ENCODE data around the gene SHROOM3.

SHROOM3 gene

DNA sequence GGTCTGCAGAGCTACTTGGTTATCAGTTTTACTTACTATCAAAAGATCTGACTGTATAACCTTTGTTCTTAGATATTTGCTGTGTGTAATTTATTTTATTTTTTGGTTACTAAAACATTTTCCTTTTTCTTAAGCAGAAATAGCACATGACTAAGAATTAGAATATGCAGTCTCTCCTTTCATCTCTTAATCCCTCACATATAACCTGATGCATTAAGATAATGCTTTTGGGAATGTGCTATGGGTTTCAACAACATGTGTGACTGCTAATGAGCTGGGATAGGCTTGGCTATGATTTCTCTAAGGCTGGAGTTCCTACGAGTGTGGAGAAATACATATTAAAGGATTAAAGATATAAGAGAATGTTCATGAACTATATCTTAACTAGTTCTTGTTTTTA lies 41.5 kb downstream of the SHROOM3 start:
- H3K27me3 ChIP-seq (ENCODE audit: control insufficient read depth, insufficient read depth, low read length) = no peaks in the 10 kb centered on the region
- H3K9ac ChIP-seq (ENCODE audit: low read depth, low read length) = no peak overlapping the region
- H3K27ac ChIP-seq (ENCODE audit: low read depth, low read length) = no peak overlapping the region
- H3K9me3 ChIP-seq (ENCODE audit: control insufficient read depth, insufficient read depth, low read length) = peaks cover 5% of the 10 kb centered on the region; the same call in 1 of the 2 replicates
- no peaks in the 10 kb centered on the region for H3K36me3 ChIP-seq (ENCODE audit: control insufficient read depth, insufficient read depth, low read length)
- H3K4me1 ChIP-seq (ENCODE audit: control insufficient read depth, insufficient read depth, low read length) = no peaks in the 10 kb centered on the region; the same call in 1 of the 2 replicates
- no peak overlapping the region for H3K4me3 ChIP-seq (ENCODE audit: low read depth, low read length)

DNA sequence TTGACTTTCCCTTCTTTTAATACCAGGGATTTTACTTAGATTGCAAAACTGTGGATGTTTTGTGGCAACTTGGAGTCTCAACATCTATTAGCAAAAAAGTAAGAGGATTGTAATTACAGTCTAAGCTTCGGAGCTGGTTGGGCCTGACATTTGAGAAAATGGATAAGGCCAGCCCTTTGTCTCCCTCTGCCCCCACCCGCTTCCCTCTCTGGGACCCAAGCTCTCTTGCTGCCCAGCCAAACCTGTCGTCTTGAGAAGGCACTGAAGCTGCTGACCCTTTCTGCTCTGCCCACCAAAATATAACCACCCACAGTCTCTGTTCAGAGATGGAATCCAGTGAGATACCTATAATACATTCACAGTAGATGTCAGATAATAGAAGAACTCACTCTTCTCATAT lies 49.6 kb downstream of the SHROOM3 start:
- H3K27ac ChIP-seq (ENCODE audit: low read depth, low read length) = peak overlapping the region; percentile 85
- no peak overlapping the region for H3K9ac ChIP-seq (ENCODE audit: low read depth, low read length)
- no peaks in the 10 kb centered on the region for H3K36me3 ChIP-seq (ENCODE audit: control insufficient read depth, insufficient read depth, low read length)
- H3K27me3 ChIP-seq (ENCODE audit: control insufficient read depth, insufficient read depth, low read length) = no peaks in the 10 kb centered on the region
- no peak overlapping the region for H3K4me3 ChIP-seq (ENCODE audit: low read depth, low read length)
- no peaks in the 10 kb centered on the region for H3K9me3 ChIP-seq (ENCODE audit: control insufficient read depth, insufficient read depth, low read length)
- H3K4me1 ChIP-seq (ENCODE audit: control insufficient read depth, insufficient read depth, low read length) = peaks cover 28% of the 10 kb centered on the region

DNA sequence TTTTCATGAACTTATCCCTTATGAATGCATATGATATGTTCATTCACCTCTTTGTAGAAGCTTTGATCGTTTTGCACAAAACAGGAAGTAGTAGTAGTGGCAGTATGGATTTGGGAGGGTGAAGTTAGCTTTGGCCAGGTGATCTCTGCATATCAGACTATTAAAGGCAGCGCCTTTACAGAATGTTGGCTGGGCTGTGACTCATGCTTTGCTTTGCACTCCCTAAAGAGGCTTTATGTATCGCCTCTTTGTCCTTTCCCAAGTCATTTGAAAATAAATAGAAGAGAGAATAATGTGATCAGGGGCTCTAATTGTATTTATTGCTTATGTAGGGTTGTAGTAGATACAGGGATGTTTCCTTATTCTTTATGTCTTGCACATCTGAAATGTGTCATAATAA lies 50.4 kb downstream of the SHROOM3 start:
- peak overlapping the region; percentile 38; the same call in 1 of the 2 replicates for H3K4me3 ChIP-seq (ENCODE audit: low read depth, low read length)
- peak overlapping the region; percentile 85 for H3K27ac ChIP-seq (ENCODE audit: low read depth, low read length)
- no peaks in the 10 kb centered on the region for H3K36me3 ChIP-seq (ENCODE audit: control insufficient read depth, insufficient read depth, low read length)
- no peaks in the 10 kb centered on the region for H3K27me3 ChIP-seq (ENCODE audit: control insufficient read depth, insufficient read depth, low read length)
- peaks cover 28% of the 10 kb centered on the region for H3K4me1 ChIP-seq (ENCODE audit: control insufficient read depth, insufficient read depth, low read length)
- H3K9me3 ChIP-seq (ENCODE audit: control insufficient read depth, insufficient read depth, low read length) = no peaks in the 10 kb centered on the region
- no peak overlapping the region; the same call in 1 of the 2 replicates for H3K9ac ChIP-seq (ENCODE audit: low read depth, low read length)

DNA sequence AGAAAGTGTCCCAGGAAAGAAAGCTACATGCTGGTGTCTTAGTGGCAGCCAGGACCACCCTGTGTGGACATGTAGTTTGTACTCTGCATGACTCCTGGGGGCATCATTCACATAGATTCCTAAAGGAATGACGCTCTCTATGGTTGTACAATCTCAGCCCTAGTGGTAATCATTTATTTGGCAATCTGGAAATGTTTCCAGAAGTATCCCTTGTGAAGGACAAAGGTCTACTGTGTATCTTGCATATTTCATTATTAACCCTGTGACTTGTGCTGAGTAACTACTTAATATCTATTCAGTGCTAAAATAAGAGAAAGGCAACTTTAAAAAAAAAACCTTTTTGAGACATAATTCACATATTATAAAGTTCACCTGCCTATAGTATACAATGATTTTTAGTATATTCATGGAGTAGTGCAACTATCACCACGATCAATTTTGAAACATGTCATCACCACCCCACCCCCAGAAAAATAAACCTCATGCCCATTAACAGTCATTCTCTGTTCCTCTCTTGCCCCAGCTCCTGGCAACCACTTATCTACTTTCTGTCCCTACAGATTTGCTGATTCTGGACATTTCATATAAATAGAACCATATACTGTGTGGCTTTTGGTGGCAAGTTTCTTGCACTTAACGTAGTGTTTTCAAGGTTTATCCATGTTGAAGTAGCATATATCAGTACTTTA lies 51.7 kb downstream of the SHROOM3 start:
- Histone ChIP-seq H3K27ac (ENCODE audit: low read depth, low read length) (no peak overlapping the region), H3K9ac (ENCODE audit: low read depth, low read length) (no peak overlapping the region), H3K36me3 (ENCODE audit: control insufficient read depth, insufficient read depth, low read length) (no peaks in the 10 kb centered on the region), H3K27me3 (ENCODE audit: control insufficient read depth, insufficient read depth, low read length) (no peaks in the 10 kb centered on the region), H3K4me1 (ENCODE audit: control insufficient read depth, insufficient read depth, low read length) (peaks cover 28% of the 10 kb centered on the region), H3K4me3 (ENCODE audit: low read depth, low read length) (no peak overlapping the region), H3K9me3 (ENCODE audit: control insufficient read depth, insufficient read depth, low read length) (no peaks in the 10 kb centered on the region)

DNA sequence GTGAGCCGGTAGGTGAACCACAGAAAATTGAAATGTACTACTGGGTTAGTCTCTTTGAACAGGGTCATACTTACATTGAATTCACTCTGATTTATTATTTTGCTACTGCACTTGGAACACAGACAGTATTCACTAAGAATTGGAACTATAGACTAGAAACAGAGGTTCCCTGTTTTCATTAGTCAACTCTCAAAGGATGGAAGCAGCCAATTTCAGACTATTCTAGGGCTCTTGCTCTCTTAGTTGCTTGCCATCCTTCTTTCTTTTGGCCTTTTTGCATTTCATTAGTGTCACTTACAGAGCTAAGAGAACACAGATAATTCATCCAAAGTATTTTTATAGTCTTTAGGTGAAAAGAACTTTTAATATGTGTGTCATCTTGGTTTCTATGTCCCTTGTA lies 52.6 kb downstream of the SHROOM3 start:
- no peak overlapping the region for H3K27ac ChIP-seq (ENCODE audit: low read depth, low read length)
- no peaks in the 10 kb centered on the region for H3K27me3 ChIP-seq (ENCODE audit: control insufficient read depth, insufficient read depth, low read length)
- H3K36me3 ChIP-seq (ENCODE audit: control insufficient read depth, insufficient read depth, low read length) = no peaks in the 10 kb centered on the region
- no peak overlapping the region for H3K9ac ChIP-seq (ENCODE audit: low read depth, low read length)
- H3K9me3 ChIP-seq (ENCODE audit: control insufficient read depth, insufficient read depth, low read length) = no peaks in the 10 kb centered on the region
- no peak overlapping the region for H3K4me3 ChIP-seq (ENCODE audit: low read depth, low read length)
- peaks cover 28% of the 10 kb centered on the region for H3K4me1 ChIP-seq (ENCODE audit: control insufficient read depth, insufficient read depth, low read length)

DNA sequence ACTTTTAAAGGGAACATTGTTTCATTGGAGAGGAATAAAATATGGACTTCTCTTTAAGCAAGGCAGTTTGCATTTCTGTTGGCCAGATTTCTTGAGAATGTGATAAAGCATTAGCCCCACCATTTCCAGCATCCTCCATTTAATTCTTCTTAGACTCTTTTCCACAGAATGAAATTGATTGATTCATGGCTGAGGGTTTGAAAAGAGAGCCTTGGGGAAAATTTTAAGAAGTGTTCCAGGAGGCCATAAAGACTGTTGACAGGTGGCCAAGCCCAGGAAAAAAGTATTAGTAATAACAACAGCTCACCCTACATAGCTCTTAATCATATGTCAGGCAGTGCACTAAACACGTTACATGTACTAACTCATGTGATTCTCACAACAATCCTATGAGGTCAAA lies 53.4 kb downstream of the SHROOM3 start:
- H3K4me3 ChIP-seq (ENCODE audit: low read depth, low read length) = no peak overlapping the region
- H3K9ac ChIP-seq (ENCODE audit: low read depth, low read length) = no peak overlapping the region
- H3K27ac ChIP-seq (ENCODE audit: low read depth, low read length) = no peak overlapping the region
- no peaks in the 10 kb centered on the region for H3K27me3 ChIP-seq (ENCODE audit: control insufficient read depth, insufficient read depth, low read length)
- no peaks in the 10 kb centered on the region for H3K9me3 ChIP-seq (ENCODE audit: control insufficient read depth, insufficient read depth, low read length)
- H3K36me3 ChIP-seq (ENCODE audit: control insufficient read depth, insufficient read depth, low read length) = no peaks in the 10 kb centered on the region
- peaks cover 28% of the 10 kb centered on the region for H3K4me1 ChIP-seq (ENCODE audit: control insufficient read depth, insufficient read depth, low read length)

DNA sequence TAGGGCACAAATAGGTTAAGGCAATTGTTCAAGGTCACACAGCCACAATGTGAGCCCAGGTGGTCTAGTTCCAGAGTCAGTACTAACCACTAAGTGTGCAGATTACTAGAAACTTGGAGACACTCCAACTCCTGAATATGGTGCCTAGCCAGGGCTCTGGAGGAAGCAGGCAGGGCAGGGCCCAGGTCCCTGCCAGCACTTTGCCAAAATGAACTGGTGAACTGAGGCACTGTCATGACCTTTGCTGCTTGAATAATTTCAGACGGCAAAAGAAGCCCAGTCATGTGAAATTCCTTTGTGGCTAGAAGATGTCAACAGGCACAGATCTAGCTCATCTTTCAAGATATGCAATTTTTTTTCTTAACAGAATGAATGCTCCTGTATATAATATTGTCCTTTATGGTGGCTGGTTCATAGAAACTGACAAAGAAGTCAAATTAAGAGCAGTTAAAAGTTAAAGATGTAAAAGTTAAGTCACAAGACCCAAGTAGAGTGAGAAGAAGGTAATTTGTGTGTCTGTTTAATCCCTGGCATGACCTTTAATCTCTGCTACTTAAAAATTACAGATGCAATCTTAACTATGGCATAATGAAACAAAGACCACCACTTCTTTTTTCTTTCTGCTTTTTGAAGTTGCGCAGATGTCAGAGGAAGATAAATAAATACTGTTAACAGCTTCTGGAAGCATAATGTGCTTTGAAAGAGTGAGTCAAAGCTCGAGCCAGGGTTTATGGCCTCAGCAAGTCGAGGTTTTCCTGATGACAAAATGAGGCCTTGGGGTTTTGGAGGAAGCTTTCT lies 54.1 kb downstream of the SHROOM3 start:
- Histone ChIP-seq H3K4me1 (ENCODE audit: control insufficient read depth, insufficient read depth, low read length) (peaks cover 28% of the 10 kb centered on the region), H3K27me3 (ENCODE audit: control insufficient read depth, insufficient read depth, low read length) (no peaks in the 10 kb centered on the region), H3K27ac (ENCODE audit: low read depth, low read length) (no peak overlapping the region), H3K4me3 (ENCODE audit: low read depth, low read length) (no peak overlapping the region), H3K9ac (ENCODE audit: low read depth, low read length) (no peak overlapping the region), H3K36me3 (ENCODE audit: control insufficient read depth, insufficient read depth, low read length) (no peaks in the 10 kb centered on the region), H3K9me3 (ENCODE audit: control insufficient read depth, insufficient read depth, low read length) (no peaks in the 10 kb centered on the region)

DNA sequence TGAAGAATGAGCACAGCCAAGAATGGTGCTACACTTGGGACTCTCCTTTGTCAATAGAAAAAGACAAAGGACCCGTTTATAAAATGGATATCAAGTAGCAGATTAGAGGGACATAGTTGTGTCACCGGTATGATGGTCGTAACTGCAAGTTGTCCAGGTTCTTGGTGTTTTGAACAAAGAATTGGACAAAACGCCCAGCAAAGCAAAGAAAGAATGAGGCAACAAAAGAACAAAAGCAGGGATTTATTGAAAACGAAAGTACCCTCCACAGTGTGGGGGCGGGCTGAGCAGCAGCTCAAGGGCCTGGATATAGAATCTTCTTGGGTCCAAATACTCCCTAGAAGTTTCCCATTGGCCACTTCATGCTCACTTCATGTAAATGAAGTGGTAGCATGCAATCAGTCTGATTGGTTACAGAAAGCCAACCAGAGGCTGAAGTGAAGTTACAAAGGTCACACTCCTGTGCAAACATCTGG lies 54.7 kb downstream of the SHROOM3 start:
- no peak overlapping the region for H3K9ac ChIP-seq (ENCODE audit: low read depth, low read length)
- no peak overlapping the region for H3K27ac ChIP-seq (ENCODE audit: low read depth, low read length)
- H3K4me1 ChIP-seq (ENCODE audit: control insufficient read depth, insufficient read depth, low read length) = peaks cover 24% of the 10 kb centered on the region
- no peak overlapping the region for H3K4me3 ChIP-seq (ENCODE audit: low read depth, low read length)
- H3K36me3 ChIP-seq (ENCODE audit: control insufficient read depth, insufficient read depth, low read length) = no peaks in the 10 kb centered on the region
- no peaks in the 10 kb centered on the region for H3K9me3 ChIP-seq (ENCODE audit: control insufficient read depth, insufficient read depth, low read length)
- H3K27me3 ChIP-seq (ENCODE audit: control insufficient read depth, insufficient read depth, low read length) = no peaks in the 10 kb centered on the region

DNA sequence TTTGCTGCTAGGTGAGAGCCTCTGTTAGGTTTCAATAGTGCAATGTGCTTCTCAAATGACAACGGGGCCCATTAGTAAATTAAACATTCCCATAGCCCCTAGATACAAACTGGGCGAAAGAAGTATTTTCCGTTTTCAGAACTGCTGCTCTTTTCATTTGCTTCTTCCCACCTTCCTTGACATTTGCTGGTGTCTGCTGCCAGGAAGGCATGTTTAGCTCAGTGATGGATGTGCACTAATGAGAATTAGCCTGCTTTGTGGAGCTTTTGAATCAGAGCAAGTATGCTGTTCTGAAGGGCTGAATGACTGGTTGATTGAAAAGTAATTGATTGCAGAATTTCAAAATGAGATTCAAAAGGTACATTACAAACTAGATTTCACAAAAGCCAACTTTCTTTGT lies 57.0 kb downstream of the SHROOM3 start:
- no peaks in the 10 kb centered on the region for H3K9me3 ChIP-seq (ENCODE audit: control insufficient read depth, insufficient read depth, low read length)
- H3K4me1 ChIP-seq (ENCODE audit: control insufficient read depth, insufficient read depth, low read length) = peaks cover under 1% of the 10 kb centered on the region; the same call in 1 of the 2 replicates
- H3K9ac ChIP-seq (ENCODE audit: low read depth, low read length) = no peak overlapping the region
- H3K27me3 ChIP-seq (ENCODE audit: control insufficient read depth, insufficient read depth, low read length) = no peaks in the 10 kb centered on the region
- H3K27ac ChIP-seq (ENCODE audit: low read depth, low read length) = no peak overlapping the region
- H3K4me3 ChIP-seq (ENCODE audit: low read depth, low read length) = no peak overlapping the region
- no peaks in the 10 kb centered on the region for H3K36me3 ChIP-seq (ENCODE audit: control insufficient read depth, insufficient read depth, low read length)

DNA sequence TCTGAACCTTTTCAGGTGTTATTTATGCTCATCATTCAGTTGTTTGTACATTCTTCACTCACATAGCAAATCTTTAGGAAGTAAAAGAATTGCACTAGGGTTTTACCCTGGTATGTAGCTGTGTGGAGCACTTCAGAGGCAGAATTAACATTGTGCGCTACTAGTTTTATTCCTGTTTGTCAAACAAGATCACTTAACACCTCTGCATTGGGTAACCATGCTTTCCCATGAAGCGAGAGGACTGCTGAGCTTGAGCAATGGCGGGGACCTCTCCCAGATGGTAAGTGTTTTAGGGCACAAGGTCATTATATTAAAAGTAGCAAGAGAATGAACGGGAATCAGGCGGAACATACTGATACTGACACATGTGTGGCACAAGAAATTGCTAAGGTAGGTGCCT lies 59.2 kb downstream of the SHROOM3 start:
- Histone ChIP-seq H3K4me3 (ENCODE audit: low read depth, low read length) (no peak overlapping the region), H3K9ac (ENCODE audit: low read depth, low read length) (no peak overlapping the region), H3K4me1 (ENCODE audit: control insufficient read depth, insufficient read depth, low read length) (no peaks in the 10 kb centered on the region), H3K27me3 (ENCODE audit: control insufficient read depth, insufficient read depth, low read length) (no peaks in the 10 kb centered on the region), H3K9me3 (ENCODE audit: control insufficient read depth, insufficient read depth, low read length) (no peaks in the 10 kb centered on the region), H3K27ac (ENCODE audit: low read depth, low read length) (no peak overlapping the region), H3K36me3 (ENCODE audit: control insufficient read depth, insufficient read depth, low read length) (no peaks in the 10 kb centered on the region)

DNA sequence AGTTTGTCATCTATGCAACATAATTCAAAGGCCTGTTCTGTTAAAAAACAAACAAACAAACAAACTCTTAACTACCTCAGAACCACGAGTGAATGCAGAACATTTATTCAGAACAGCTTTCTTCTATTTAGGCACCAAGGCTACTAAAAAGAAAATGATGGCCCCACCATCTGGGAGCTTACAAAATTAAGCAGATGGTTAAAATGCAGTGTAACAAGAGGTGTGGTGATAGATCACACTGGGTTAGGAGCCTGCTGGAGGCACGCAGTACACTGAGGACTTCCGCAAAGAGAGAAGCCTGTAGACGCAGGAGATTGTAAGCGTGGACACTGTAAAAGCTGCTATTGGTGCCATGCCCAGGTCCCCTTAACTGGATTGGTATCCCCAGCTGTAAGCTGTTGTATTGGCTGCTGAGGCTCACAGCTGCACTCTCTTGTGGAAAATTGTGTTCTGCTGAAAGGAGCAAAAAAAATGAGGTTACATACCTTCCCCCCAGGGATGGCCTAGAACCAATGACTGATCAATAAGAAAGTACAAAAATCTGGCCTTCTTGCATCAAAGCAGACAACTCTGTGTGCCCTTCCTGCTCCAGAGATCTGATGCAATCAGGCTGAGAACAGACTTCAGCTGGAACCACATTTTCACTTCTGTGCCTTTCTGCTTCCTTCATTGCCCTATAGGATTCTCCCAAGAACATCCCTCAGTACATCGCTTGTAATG lies 60.0 kb downstream of the SHROOM3 start:
- H3K4me3 ChIP-seq (ENCODE audit: low read depth, low read length) = no peak overlapping the region
- H3K36me3 ChIP-seq (ENCODE audit: control insufficient read depth, insufficient read depth, low read length) = no peaks in the 10 kb centered on the region
- H3K9me3 ChIP-seq (ENCODE audit: control insufficient read depth, insufficient read depth, low read length) = no peaks in the 10 kb centered on the region
- H3K9ac ChIP-seq (ENCODE audit: low read depth, low read length) = no peak overlapping the region
- no peak overlapping the region for H3K27ac ChIP-seq (ENCODE audit: low read depth, low read length)
- H3K4me1 ChIP-seq (ENCODE audit: control insufficient read depth, insufficient read depth, low read length) = no peaks in the 10 kb centered on the region
- H3K27me3 ChIP-seq (ENCODE audit: control insufficient read depth, insufficient read depth, low read length) = no peaks in the 10 kb centered on the region

All from HUES48 (cell line).